Choroid plexus epithelial cell (primary cell): ENCODE measurements around the gene LRRC2.

Experiments
- DNase-seq: peaks from one replicate; pipeline ENCODE4 v3.0.0-alpha.2; 2010; ENCODE audit warnings: low read depth
- H3K4me3 ChIP-seq: 2 replicates; pipeline ENCODE4 v1.5.1; 2011; ENCODE audit warnings: low read depth, mild to moderate bottlenecking, control low read depth, low read length, moderate library complexity
- TF ChIP-seq, protein P1 (sequence below): conservative IDR thresholded peaks from 2 replicates; pipeline ENCODE4 v1.5.1; 2011; ENCODE audit warnings: low read depth, mild to moderate bottlenecking, control low read depth, inconsistent platforms, low read length, moderate library complexity

LRRC2 gene

DNA sequence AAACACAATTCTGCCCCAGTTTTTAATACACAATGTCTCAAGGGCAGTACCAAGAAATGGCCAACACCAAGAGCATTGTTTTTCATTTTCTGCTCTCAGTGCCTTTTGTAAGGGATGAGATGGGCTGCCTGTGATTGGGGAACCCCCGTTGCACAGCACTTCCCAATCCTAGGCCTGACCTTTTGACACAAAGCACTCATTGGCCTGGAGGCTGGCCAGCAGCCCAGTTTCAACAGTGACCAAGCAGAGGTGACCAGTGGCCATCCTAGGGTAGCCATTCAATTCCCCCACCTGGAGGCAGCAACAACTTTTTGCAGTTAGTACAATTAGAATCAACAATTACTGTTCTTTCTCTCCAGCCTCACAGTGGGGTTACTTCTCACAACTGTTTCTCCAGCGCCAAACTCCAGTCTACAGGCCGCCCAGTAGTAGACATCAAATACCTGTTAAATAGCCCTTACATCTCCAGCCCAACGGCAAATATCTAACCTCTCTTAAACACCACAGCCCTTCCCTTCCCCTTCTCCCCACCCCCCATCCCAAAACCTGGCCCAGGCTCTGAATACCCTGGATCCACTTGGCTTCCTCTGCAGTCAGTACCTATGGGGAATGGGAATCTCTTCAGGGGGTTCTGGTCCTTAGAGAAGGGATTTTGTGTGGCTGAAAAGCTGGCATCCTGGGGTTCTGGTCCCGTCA is 8.9 kb upstream of the LRRC2 start:
- DNase-seq = no peak
- H3K4me3 ChIP-seq = no peak overlapping the region

DNA sequence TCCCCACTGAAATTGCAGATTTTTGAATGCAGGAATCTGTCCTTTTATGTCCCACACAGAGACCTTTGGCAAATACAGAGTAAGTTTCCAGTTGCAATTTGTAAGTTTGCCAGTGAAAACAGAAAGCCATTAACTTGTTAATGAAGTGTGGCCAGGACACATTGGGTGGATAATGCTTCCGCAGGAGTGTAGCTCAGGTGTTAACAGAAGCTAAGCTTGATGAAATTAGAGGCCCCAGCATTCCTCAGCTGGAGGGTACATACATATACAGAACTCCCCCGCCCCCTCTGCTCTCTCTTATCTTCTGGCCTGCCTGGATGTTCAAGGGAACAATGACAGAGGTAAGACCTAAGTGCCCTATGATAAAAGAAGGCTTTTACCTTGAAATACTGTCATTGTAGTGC is 8.1 kb upstream of the LRRC2 start:
- no peak for DNase-seq
- TF ChIP-seq, protein P1, sequence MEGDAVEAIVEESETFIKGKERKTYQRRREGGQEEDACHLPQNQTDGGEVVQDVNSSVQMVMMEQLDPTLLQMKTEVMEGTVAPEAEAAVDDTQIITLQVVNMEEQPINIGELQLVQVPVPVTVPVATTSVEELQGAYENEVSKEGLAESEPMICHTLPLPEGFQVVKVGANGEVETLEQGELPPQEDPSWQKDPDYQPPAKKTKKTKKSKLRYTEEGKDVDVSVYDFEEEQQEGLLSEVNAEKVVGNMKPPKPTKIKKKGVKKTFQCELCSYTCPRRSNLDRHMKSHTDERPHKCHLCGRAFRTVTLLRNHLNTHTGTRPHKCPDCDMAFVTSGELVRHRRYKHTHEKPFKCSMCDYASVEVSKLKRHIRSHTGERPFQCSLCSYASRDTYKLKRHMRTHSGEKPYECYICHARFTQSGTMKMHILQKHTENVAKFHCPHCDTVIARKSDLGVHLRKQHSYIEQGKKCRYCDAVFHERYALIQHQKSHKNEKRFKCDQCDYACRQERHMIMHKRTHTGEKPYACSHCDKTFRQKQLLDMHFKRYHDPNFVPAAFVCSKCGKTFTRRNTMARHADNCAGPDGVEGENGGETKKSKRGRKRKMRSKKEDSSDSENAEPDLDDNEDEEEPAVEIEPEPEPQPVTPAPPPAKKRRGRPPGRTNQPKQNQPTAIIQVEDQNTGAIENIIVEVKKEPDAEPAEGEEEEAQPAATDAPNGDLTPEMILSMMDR = no peak
- H3K4me3 ChIP-seq = no peak overlapping the region

More for the DNA sequence above, 8.9 kb upstream of the LRRC2 start:
- TF ChIP-seq, protein P1 = no peak

DNA sequence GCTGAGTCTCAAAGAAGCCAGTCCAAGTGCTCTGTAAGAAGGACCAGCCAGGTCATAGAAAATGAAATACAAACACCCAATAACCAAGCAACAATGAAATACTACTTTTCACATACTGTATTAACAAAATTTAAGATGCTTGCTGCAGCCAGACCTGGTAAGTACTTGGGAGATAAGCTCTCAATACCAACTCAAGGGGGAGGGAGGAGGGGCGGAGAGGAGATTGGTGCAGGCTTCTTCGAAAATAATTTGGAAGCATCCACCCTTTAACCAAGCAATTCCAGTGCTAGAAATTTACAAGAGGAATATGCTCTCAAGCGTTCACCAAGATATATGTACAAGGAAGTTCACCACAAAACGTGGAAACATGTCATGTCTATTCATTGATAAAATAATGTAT is 7.6 kb upstream of the LRRC2 start:
- no peak overlapping the region for H3K4me3 ChIP-seq
- no peak for DNase-seq
- TF ChIP-seq, protein P1 = no peak

DNA sequence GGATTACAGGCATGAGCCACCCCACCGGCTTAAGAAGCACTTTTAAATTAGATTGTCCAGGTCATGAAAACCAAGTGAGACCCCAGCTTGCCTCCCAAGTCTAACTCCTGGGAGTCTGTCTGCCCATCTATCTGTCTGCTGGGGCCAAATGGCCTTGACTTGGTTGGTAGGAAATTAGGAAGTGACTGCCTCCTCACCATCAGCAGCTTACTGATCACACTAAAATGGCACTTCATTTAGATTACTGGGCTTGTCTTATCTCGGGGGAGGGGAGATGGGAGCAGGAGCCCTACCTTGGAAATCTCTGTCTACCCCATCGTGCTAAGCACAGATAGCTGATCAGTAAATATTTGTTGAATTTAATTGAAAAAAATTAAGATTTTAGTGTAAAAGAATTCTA is 5.6 kb upstream of the LRRC2 start:
- no peak for DNase-seq
- no peak overlapping the region for H3K4me3 ChIP-seq
- TF ChIP-seq, protein P1 = no peak

DNA sequence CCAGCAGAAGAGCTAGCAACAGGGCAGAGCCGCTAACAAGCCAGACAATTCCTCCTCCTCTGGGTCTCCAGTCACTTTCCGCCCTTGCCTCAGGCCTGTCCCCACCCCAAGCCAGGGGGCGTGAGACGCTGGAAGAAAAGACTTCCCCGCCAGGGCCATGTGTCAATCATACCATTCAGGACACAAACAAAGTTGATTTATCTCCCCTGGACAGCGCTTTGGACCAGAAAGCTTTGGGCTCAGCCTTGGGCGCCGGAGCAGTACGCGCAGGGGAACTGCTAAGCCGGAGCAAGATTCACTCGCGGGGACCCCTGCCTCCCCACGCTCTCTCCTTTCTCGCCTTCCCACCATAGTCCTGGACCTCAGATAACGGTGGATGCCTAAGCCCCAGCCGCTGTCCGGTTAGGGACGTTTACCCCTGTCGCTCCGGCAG is 479 bp downstream of the LRRC2 start:
- peak overlapping the region; percentile 54 for H3K4me3 ChIP-seq
- no peak for DNase-seq
- TF ChIP-seq, protein P1 = no peak

DNA sequence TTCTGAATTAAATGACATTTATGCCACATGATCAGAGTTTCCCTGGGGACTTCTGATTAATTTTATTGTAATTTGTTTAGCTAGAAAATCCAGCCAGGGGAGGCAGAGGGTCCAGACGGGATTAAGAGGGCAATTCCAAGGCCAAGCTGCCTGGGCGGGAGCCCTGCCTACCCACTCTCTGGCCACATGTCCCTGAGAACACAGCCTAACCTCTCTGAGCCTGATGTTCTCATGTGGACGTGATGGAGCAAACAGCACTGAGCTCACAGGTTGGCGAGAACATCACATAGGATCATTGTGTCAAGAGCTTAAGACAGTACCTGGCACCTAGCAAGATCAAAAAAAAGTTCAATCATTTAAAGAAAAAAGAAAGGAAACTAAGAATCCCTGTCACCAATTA is 1.0 kb downstream of the LRRC2 start:
- H3K4me3 ChIP-seq = no peak overlapping the region
- TF ChIP-seq, protein P1 = no peak
- no peak for DNase-seq
